Osteocyte (in vitro differentiated cells): ENCODE measurements around the gene TAGLN3. TPM values are rescaled to one million over a fixed set of nuclear protein-coding genes. Genes with fewer than 3 reads are reported as not detected.

Experiments used
- DNase-seq: peaks from one replicate; pipeline ENCODE4 v3.0.0; 2021; ENCODE audit warnings: mixed read lengths; ENCODE audit not compliant: unreplicated experiment; ENCODE audit errors: extremely low spot score
- H3K27ac Mint-ChIP-seq: one replicate; pipeline ENCODE4 v1.8.0; 2021; ENCODE audit warnings: mild to moderate bottlenecking, mixed read lengths; ENCODE audit not compliant: unreplicated experiment
- H3K27me3 Mint-ChIP-seq: one replicate; pipeline ENCODE4 v1.8.0; 2021; ENCODE audit warnings: mixed read lengths; ENCODE audit not compliant: unreplicated experiment
- H3K36me3 Mint-ChIP-seq: one replicate; pipeline ENCODE4 v1.8.0; 2021; ENCODE audit warnings: mixed read lengths; ENCODE audit not compliant: unreplicated experiment
- H3K4me1 Mint-ChIP-seq: one replicate; pipeline ENCODE4 v1.8.0; 2021; ENCODE audit warnings: mixed read lengths; ENCODE audit not compliant: unreplicated experiment
- H3K4me3 Mint-ChIP-seq: one replicate; pipeline ENCODE4 v1.8.0; 2021; ENCODE audit warnings: mild to moderate bottlenecking, moderate library complexity, mixed read lengths; ENCODE audit not compliant: unreplicated experiment
- H3K9me3 Mint-ChIP-seq: one replicate; pipeline ENCODE4 v1.8.0; 2021; ENCODE audit warnings: mixed read lengths; ENCODE audit not compliant: unreplicated experiment
- total RNA-seq: library from RNA; stranded (reverse); gene quantifications from 2 replicates; pipeline ENCODE4 v1.2.1, GENCODE V29; 2021
- TF ChIP-seq, protein P1 (sequence below): fragments of 200-600 bp; sonication (generic); IDR thresholded peaks from 2 replicates; pipeline ENCODE4 v1.5.0; 2021; ENCODE audit warnings: antibody characterized with exemption, mild to moderate bottlenecking, moderate library complexity

Gene TAGLN3
- total RNA-seq, 1 donor from 2014 or later, result not detected

DNA sequence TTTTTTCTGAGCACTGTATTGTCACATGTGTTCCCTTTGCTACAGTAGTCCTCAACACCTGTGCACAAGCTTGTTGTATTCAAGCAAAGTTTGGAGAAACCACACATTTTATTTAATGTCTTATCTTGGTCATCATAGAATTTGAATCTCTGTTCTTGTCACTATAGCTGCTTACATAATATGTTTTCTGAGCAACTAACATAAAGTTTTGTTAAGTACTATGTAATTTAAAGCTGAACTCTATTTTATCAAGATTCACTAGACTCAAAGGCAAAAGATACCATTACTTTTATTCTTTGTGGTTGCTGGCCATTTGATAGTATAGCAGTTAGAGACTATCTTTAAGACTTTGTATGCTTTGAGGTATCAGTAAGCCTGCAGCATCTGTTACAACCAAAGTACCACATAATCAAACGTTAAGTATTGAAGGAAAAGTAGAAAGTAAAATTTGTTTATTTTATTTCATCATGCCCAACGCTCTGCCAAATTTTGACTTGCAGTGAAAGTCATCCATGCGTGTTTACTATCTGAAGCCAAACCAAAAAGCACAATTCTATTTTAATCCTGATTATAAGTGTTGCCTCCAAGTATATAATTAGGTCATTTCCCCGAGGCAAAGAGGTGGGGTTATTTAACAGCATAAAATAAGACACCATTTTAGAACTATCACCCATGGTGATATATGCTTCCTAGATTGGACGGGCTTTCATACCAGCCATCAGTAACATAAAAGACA lies 30.2 kb upstream of the TAGLN3 start:
- Mint-ChIP-seq H3K27ac (no peak overlapping the region), H3K27me3 (no peaks in the 10 kb centered on the region), H3K36me3 (peaks cover 58% of the 10 kb centered on the region), H3K9me3 (no peaks in the 10 kb centered on the region), H3K4me3 (no peak overlapping the region), H3K4me1 (peaks cover 10% of the 10 kb centered on the region)
- DNase-seq, result no peak
- TF ChIP-seq, protein P1, sequence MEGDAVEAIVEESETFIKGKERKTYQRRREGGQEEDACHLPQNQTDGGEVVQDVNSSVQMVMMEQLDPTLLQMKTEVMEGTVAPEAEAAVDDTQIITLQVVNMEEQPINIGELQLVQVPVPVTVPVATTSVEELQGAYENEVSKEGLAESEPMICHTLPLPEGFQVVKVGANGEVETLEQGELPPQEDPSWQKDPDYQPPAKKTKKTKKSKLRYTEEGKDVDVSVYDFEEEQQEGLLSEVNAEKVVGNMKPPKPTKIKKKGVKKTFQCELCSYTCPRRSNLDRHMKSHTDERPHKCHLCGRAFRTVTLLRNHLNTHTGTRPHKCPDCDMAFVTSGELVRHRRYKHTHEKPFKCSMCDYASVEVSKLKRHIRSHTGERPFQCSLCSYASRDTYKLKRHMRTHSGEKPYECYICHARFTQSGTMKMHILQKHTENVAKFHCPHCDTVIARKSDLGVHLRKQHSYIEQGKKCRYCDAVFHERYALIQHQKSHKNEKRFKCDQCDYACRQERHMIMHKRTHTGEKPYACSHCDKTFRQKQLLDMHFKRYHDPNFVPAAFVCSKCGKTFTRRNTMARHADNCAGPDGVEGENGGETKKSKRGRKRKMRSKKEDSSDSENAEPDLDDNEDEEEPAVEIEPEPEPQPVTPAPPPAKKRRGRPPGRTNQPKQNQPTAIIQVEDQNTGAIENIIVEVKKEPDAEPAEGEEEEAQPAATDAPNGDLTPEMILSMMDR, result no peak

DNA sequence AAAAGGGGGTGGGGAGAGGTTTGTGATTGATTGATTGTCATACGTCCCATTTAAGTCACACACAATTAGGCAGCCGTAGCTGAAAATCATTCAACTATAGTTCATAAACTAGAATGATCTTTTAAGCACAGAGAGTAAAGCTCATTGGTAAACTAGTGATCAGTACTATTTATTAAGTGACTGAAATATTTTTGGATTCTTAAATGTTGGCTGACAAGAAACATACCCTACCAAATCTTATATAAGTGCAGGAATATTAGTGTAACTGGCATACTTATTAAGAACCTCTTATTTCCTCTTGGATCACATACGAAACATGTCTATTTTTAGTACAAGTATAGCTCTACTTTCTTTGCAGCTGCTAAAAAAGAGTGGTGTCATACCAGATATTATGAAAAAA lies 28.3 kb upstream of the TAGLN3 start:
- peaks cover 10% of the 10 kb centered on the region for H3K4me1 Mint-ChIP-seq
- no peaks in the 10 kb centered on the region for H3K9me3 Mint-ChIP-seq
- H3K27me3 Mint-ChIP-seq, result no peaks in the 10 kb centered on the region
- no peak overlapping the region for H3K27ac Mint-ChIP-seq
- H3K4me3 Mint-ChIP-seq, result no peak overlapping the region
- TF ChIP-seq, protein P1, result no peak
- DNase-seq, result no peak
- peaks cover 62% of the 10 kb centered on the region for H3K36me3 Mint-ChIP-seq

DNA sequence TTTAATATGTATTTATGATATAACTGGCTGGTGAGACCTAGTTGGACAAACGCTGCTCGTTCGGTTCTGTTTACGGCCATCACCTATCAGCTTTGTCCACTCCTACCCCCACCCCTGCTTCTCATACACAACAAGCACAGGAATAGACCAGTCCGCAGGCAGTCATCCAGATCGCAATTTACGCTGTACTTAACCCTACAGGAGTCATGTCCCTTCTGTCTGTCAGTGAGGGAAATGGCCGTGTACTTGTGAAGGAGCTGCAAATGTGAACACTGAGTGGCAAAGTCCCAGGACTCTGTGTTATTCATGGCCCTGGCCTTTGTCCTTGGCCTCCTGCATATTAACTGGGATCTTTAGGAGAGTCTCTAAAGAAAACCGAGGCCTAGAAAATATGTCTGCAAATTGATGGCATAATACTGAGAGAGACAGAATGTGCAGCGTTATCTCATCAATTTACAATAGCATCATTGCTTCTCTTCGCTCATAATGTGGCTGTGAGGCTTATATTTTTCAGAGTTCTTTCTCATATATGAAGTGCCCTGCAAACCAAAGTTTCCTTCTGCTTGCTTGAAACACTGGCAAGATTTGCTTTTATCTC lies 27.1 kb upstream of the TAGLN3 start:
- TF ChIP-seq, protein P1, result no peak
- Mint-ChIP-seq H3K4me1 (peaks cover 10% of the 10 kb centered on the region), H3K4me3 (no peak overlapping the region), H3K36me3 (peaks cover 65% of the 10 kb centered on the region), H3K27me3 (no peaks in the 10 kb centered on the region), H3K9me3 (no peaks in the 10 kb centered on the region), H3K27ac (no peak overlapping the region)
- DNase-seq, result no peak

DNA sequence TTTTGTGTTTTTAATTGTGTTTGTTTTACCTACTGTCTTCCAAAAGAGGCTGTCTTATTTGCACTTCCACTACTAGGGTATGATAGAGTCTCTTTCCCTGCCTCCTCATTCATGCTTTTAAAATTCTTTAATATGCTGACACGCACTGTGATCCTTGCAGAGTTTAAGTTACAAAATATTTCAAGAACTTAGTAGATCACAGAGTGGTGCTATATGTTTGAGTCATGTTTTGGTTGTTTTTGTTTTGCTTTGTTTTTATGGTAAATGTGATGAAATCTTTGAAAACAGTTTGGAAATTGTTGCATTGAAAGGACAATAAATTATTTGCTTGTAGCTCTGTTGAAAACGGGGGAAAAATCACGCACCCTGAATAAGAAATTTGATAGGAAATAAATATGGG lies 25.8 kb upstream of the TAGLN3 start:
- no peak for DNase-seq
- no peak overlapping the region for H3K4me3 Mint-ChIP-seq
- TF ChIP-seq, protein P1, result no peak
- H3K36me3 Mint-ChIP-seq, result peaks cover 55% of the 10 kb centered on the region
- peaks cover 2% of the 10 kb centered on the region for H3K4me1 Mint-ChIP-seq
- no peaks in the 10 kb centered on the region for H3K9me3 Mint-ChIP-seq
- no peaks in the 10 kb centered on the region for H3K27me3 Mint-ChIP-seq
- H3K27ac Mint-ChIP-seq, result no peak overlapping the region

GRCh38 chr3:111975131-111975530 lies 23.6 kb upstream of the TAGLN3 start:
- Mint-ChIP-seq H3K27ac (no peak overlapping the region), H3K27me3 (no peaks in the 10 kb centered on the region), H3K9me3 (no peaks in the 10 kb centered on the region), H3K4me1 (peaks cover 15% of the 10 kb centered on the region), H3K4me3 (no peak overlapping the region), H3K36me3 (peaks cover 37% of the 10 kb centered on the region)
- TF ChIP-seq, protein P1, result no peak
- no peak for DNase-seq
